Glutamatergic neuron (in vitro differentiated cells): Measurements from ENCODE around the gene DDX39B. TPM values are rescaled to one million over a fixed set of nuclear protein-coding genes. Genes with fewer than 3 reads are reported as not detected.

Source experiments
- DNase-seq: peaks from one replicate; pipeline ENCODE4 v3.0.0; 2022
- H3K27ac Mint-ChIP-seq: one replicate; pipeline ENCODE4 v1.8.0; 2020; ENCODE audit warnings: mild to moderate bottlenecking, mixed read lengths, inconsistent platforms; ENCODE audit not compliant: unreplicated experiment
- H3K27me3 Mint-ChIP-seq: one replicate; pipeline ENCODE4 v1.8.0; 2020; ENCODE audit warnings: mild to moderate bottlenecking, moderate library complexity, mixed read lengths, inconsistent platforms; ENCODE audit not compliant: unreplicated experiment
- H3K36me3 Mint-ChIP-seq: one replicate; pipeline ENCODE4 v1.8.0; 2020; ENCODE audit warnings: mild to moderate bottlenecking, mixed read lengths, inconsistent platforms; ENCODE audit not compliant: unreplicated experiment
- H3K4me1 Mint-ChIP-seq: one replicate; pipeline ENCODE4 v1.8.0; 2020; ENCODE audit warnings: mild to moderate bottlenecking, low read depth, mixed read lengths, inconsistent platforms; ENCODE audit not compliant: unreplicated experiment
- H3K4me3 Mint-ChIP-seq: one replicate; pipeline ENCODE4 v1.8.0; 2020; ENCODE audit warnings: mild to moderate bottlenecking, mixed read lengths, inconsistent platforms; ENCODE audit not compliant: unreplicated experiment
- H3K9me3 Mint-ChIP-seq: one replicate; pipeline ENCODE4 v1.8.0; 2020; ENCODE audit warnings: mild to moderate bottlenecking, moderate library complexity, mixed read lengths, inconsistent platforms; ENCODE audit not compliant: unreplicated experiment
- total RNA-seq: library from RNA; stranded (reverse); fragmentation: NEBNext Ultra II Directional; extraction: Animal tissue kit (Norgen Biotek cat#: 25700); gene quantifications from one replicate; pipeline ENCODE4 v1.2.1, GENCODE V29; 2021; ENCODE audit not compliant: unreplicated experiment
- TF ChIP-seq, protein P1 (sequence below): fragments of 200-600 bp; sonication (generic); IDR thresholded peaks from one replicate; pipeline ENCODE4 v1.5.0; 2021; ENCODE audit not compliant: partially characterized antibody, unreplicated experiment

Gene DDX39B
- total RNA-seq, 1 donor from 2014 or later, result 526 TPM

DNA sequence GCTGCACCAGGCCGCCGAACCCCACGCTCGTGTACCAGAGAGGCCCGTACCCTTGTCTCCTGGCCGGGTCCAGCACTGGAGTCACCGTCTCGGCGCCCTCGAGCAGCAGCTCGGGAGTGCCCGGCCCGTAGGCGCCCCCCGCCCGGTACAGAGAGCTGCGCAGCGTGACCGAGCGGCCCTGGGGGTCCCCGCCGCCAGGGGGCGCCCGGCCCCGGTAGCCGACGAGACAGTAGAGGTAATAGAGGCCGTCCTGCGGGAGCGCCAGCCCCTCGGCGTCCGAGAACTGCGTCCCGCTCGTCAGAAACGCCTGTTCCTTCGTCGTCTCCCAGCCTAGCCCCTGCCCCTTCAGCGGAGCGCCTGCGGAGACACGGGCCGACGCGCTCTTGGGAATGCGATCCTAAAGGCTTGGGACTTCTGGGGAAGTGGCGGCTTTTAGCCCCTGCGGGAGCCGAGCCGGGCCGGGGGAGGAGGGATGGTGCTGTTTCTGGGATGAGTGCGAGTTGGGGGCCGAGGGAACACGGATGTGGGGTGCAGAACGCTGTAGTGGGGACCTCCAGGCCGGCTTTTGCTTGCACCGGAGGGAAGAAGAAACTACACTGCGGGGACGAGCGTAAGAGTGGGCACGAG lies 39.1 kb upstream of the DDX39B start:
- Mint-ChIP-seq H3K27ac (peak overlapping the region; percentile 66), H3K4me3 (peak overlapping the region; percentile 93), H3K4me1 (peaks cover 5% of the 10 kb centered on the region), H3K27me3 (peaks cover 4% of the 10 kb centered on the region), H3K36me3 (no peaks in the 10 kb centered on the region), H3K9me3 (peaks cover 3% of the 10 kb centered on the region)
- TF ChIP-seq, protein P1, sequence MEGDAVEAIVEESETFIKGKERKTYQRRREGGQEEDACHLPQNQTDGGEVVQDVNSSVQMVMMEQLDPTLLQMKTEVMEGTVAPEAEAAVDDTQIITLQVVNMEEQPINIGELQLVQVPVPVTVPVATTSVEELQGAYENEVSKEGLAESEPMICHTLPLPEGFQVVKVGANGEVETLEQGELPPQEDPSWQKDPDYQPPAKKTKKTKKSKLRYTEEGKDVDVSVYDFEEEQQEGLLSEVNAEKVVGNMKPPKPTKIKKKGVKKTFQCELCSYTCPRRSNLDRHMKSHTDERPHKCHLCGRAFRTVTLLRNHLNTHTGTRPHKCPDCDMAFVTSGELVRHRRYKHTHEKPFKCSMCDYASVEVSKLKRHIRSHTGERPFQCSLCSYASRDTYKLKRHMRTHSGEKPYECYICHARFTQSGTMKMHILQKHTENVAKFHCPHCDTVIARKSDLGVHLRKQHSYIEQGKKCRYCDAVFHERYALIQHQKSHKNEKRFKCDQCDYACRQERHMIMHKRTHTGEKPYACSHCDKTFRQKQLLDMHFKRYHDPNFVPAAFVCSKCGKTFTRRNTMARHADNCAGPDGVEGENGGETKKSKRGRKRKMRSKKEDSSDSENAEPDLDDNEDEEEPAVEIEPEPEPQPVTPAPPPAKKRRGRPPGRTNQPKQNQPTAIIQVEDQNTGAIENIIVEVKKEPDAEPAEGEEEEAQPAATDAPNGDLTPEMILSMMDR, result peak; percentile 99
- peak; percentile 94 for DNase-seq

DNA sequence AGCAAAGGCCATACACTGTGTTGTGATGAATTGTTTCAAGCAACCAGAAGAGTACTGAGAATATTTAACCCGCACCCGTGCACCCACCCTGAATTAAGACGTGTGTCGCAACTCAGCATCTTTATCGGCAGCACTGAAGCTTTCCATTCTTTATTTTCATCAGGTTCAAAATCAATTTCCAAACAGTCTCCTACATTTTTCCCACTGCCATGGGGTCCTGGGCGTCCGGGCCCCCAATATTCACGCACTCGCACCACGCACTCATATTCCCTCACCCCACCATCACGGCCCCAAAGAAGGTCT lies 38.6 kb upstream of the DDX39B start:
- H3K27me3 Mint-ChIP-seq, result peaks cover 5% of the 10 kb centered on the region
- peaks cover 4% of the 10 kb centered on the region for H3K9me3 Mint-ChIP-seq
- no peak overlapping the region for H3K27ac Mint-ChIP-seq
- H3K36me3 Mint-ChIP-seq, result no peaks in the 10 kb centered on the region
- H3K4me3 Mint-ChIP-seq, result peak overlapping the region; percentile 64
- TF ChIP-seq, protein P1, result no peak
- DNase-seq, result no peak
- peaks cover 5% of the 10 kb centered on the region for H3K4me1 Mint-ChIP-seq

DNA sequence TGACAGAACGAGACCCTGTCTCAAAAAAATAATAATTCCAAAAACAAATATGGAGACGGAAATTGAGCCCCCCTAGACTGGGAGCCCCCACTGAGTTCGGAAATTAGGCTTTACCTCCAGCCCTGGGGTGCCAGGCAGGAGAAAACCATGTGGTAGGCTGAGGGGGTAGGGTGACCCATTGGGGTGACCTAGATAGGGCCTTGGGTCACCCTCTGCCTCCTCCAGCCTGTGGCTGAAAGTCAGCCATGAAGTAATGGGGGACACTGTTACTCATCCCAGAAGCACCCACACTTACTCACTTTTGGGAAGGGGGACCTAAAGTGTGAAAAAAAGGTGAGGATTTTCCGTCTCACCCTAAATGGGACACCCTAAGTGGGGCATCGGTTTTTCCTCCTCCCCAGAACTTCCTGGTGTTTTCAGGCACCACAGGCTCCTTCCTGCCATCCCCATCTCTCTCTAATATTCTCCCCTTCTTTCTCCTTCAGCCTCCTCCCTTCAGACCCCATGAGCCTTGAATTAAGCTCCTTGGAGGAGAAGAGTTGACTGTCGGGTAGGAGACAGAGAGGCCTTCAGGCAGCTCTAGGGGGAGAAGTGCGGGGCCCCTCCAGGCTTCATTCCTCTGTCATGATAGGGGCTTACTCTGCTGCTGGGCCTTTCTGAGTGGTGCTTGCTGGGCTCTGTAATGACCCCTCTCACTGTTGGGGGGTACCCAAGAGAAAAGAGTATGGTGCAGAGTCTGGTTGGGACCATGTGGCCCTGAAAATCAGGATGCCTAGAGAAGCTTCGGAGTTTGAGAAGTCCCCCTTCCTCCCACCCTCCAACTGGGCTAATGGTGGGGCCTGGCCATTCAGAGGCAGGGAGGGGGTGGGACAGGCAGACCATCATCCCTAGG lies 38.0 kb upstream of the DDX39B start:
- Mint-ChIP-seq H3K4me1 (peaks cover 5% of the 10 kb centered on the region), H3K27me3 (peaks cover 9% of the 10 kb centered on the region), H3K36me3 (no peaks in the 10 kb centered on the region), H3K9me3 (peaks cover 4% of the 10 kb centered on the region), H3K27ac (no peak overlapping the region), H3K4me3 (peak overlapping the region; percentile 64)
- TF ChIP-seq, protein P1, result no peak
- DNase-seq, result no peak

DNA sequence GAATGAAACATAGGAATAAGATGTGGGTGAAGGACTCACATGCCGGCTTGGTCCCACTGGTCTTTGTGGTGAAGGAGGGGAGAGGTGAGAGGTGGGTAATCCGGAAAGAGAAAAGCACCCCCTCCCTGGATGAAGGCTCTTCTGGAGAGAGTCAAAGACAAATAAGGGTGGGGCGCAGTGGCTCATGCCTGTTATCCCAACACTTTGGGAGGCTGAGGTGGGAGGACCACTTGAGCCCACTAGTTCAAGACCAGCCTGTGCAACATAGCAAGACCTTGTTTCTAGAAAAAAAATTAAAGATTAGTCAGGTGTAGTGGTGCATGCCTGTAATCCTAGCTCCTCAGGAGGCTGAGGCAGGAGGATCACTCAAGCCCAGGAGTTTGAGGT lies 37.3 kb upstream of the DDX39B start:
- Mint-ChIP-seq H3K4me1 (peaks cover 5% of the 10 kb centered on the region), H3K27me3 (peaks cover 9% of the 10 kb centered on the region), H3K4me3 (no peak overlapping the region), H3K9me3 (peaks cover 7% of the 10 kb centered on the region), H3K27ac (no peak overlapping the region), H3K36me3 (no peaks in the 10 kb centered on the region)
- TF ChIP-seq, protein P1, result no peak
- no peak for DNase-seq
